ENCODE data around the gene ZNF174. TPM values are rescaled to one million over a fixed set of nuclear protein-coding genes. Genes with fewer than 3 reads are reported as not detected.
A peak's percentile ranks its signal among the peaks of the same experiment; 100 is the strongest.

The ZNF174 gene
- 10 to 100 TPM in 4 of 6 donors, 1 to 10 TPM in 2; 9.0 to 30.4 (median 10.6) TPM for total RNA-seq

- TF ChIP-seq, protein P1, sequence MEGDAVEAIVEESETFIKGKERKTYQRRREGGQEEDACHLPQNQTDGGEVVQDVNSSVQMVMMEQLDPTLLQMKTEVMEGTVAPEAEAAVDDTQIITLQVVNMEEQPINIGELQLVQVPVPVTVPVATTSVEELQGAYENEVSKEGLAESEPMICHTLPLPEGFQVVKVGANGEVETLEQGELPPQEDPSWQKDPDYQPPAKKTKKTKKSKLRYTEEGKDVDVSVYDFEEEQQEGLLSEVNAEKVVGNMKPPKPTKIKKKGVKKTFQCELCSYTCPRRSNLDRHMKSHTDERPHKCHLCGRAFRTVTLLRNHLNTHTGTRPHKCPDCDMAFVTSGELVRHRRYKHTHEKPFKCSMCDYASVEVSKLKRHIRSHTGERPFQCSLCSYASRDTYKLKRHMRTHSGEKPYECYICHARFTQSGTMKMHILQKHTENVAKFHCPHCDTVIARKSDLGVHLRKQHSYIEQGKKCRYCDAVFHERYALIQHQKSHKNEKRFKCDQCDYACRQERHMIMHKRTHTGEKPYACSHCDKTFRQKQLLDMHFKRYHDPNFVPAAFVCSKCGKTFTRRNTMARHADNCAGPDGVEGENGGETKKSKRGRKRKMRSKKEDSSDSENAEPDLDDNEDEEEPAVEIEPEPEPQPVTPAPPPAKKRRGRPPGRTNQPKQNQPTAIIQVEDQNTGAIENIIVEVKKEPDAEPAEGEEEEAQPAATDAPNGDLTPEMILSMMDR (IDR thresholded peaks at IDR 0.05) = peak in 5 of 6 experiments; percentile 5 to 41 (median 10)
- no peak for TF ChIP-seq EP300 (IDR thresholded peaks at IDR 0.05)
- TF ChIP-seq POLR2A (IDR thresholded peaks at IDR 0.05) = peak in 2 of 4 donors; percentile 76 to 85
- peak; percentile 76 to 93 for TF ChIP-seq POLR2AphosphoS5 (IDR thresholded peaks at IDR 0.05)
- H3K4me3 ChIP-seq = peak within 1 kb of the TSS; percentile 77 to 93 (median 80)
- peak within 1 kb of the TSS; percentile 79 to 92 (median 91) for H3K27ac ChIP-seq
- WGBS, 2 donors = 1% methylated on average over 21 to 34 of the region's 95 CpGs
- H3K36me3 ChIP-seq = peaks cover 13 to 43% (median 30%) of the 10 kb centered on the region in 4 donors
- DNase-seq (peak; percentile 98 to 100), ATAC-seq (ENCODE audit: low FRiP score in 2 of 2) (peak; percentile 99 to 100)
- peaks cover 13 to 28% (median 19%) of the 10 kb centered on the region in 4 donors for H3K4me1 ChIP-seq
- H3K27me3 ChIP-seq = no peaks in the 10 kb centered on the region
- H3K9me3 ChIP-seq = peaks cover 9 to 26% (median 16%) of the 10 kb centered on the region in 4 donors
Measured at GRCh38 chr16:3400779-3401688, at the start of gene ZNF174, which contains the start of gene ZSCAN32. Gene ZNF174 (plus strand): TSS chr16:3401215. CDS start chr16:3402005, 790 bp downstream. Gene ZSCAN32 (minus strand): TSS chr16:3401004. CDS start chr16:3397557, 3,447 bp downstream.

DNA sequence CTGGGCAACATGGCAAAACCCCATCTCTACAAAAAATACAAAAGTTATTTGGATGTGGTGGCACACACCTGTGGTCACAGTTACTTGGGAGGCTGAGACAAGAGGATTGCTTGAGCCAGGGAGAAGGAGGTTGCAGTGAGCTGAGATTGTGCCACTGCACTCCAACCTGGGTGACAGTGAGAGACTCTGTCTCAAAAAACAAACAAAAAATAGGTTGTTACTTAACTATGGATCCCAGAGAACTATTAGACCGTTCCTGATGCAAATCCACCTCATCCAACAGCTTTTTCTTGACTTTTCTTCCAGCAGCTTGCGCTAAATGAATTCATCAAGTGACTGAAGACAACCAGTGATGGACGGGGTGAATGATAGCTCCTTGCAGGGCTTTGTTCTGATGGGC lies 45.4 kb upstream of the ZNF174 start, which contains the start of gene OR2C1:
Gene OR2C1, plus strand, starts transcription at position 301 of the 400 bp plus-strand sequence. Its CDS starts 52 bp downstream, at position 353.
- no peak for ATAC-seq (ENCODE audit: low FRiP score in 2 of 2)

DNA sequence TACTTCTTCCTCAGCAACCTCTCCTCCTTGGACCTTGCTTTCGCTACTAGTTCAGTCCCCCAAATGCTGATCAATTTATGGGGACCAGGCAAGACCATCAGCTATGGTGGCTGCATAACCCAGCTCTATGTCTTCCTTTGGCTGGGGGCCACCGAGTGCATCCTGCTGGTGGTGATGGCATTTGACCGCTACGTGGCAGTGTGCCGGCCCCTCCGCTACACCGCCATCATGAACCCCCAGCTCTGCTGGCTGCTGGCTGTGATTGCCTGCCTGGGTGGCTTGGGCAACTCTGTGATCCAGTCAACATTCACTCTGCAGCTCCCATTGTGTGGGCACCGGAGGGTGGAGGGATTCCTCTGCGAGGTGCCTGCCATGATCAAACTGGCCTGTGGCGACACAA lies 44.9 kb upstream of the ZNF174 start:
- no peaks in the 10 kb centered on the region for H3K9me3 ChIP-seq
- H3K36me3 ChIP-seq = no peaks in the 10 kb centered on the region
- DNase-seq (peak in 1 of 2 donors; percentile 15), ATAC-seq (ENCODE audit: low FRiP score in 2 of 2) (no peak)
- no peaks in the 10 kb centered on the region for H3K4me1 ChIP-seq
- 87 to 89% methylated on average over 4 to 10 of the region's 10 CpGs for WGBS, 2 donors
- TF ChIP-seq POLR2A (IDR thresholded peaks at IDR 0.05) = no peak
- no peak for TF ChIP-seq POLR2AphosphoS5 (IDR thresholded peaks at IDR 0.05)
- no peak for TF ChIP-seq EP300 (IDR thresholded peaks at IDR 0.05)
- TF ChIP-seq, protein P1 (IDR thresholded peaks at IDR 0.05) = no peak
- H3K4me3 ChIP-seq = no peak overlapping the region
- H3K27me3 ChIP-seq = no peaks in the 10 kb centered on the region
- H3K27ac ChIP-seq = no peak overlapping the region

More for the DNA sequence above, 45.4 kb upstream of the ZNF174 start, which contains the start of gene OR2C1:
- WGBS, 2 donors = 69 to 76% methylated on average over 3 of the region's 3 CpGs
- H3K27me3 ChIP-seq = no peaks in the 10 kb centered on the region
- no peak for DNase-seq
- no peak within 1 kb of the TSS for H3K27ac ChIP-seq
- H3K4me3 ChIP-seq = no peak within 1 kb of the TSS
- no peaks in the 10 kb centered on the region for H3K36me3 ChIP-seq
- TF ChIP-seq, protein P1 (IDR thresholded peaks at IDR 0.05) = no peak
- TF ChIP-seq POLR2A (IDR thresholded peaks at IDR 0.05) (no peak), POLR2AphosphoS5 (IDR thresholded peaks at IDR 0.05) (no peak), EP300 (IDR thresholded peaks at IDR 0.05) (no peak)
- no peaks in the 10 kb centered on the region for H3K4me1 ChIP-seq
- H3K9me3 ChIP-seq = no peaks in the 10 kb centered on the region

GRCh38 chr16:3358871-3359270 lies 42.1 kb upstream of the ZNF174 start:
- Histone ChIP-seq H3K27me3 (no peaks in the 10 kb centered on the region), H3K27ac (no peak overlapping the region), H3K9me3 (peaks cover 0 to 2% (median under 1%) of the 10 kb centered on the region in 4 donors), H3K4me3 (no peak overlapping the region), H3K4me1 (no peaks in the 10 kb centered on the region), H3K36me3 (no peaks in the 10 kb centered on the region)
- no peak for DNase-seq
- WGBS, 2 donors = 0% methylated on average over 1 of the region's 1 CpG
- no peak for ATAC-seq (ENCODE audit: low FRiP score in 2 of 2)
- no peak for TF ChIP-seq POLR2A (IDR thresholded peaks at IDR 0.05)
- no peak for TF ChIP-seq POLR2AphosphoS5 (IDR thresholded peaks at IDR 0.05)
- TF ChIP-seq, protein P1 (IDR thresholded peaks at IDR 0.05) = no peak
- no peak for TF ChIP-seq EP300 (IDR thresholded peaks at IDR 0.05)

All from upper lobe of left lung (tissue), 6 donors.